Measurements from ENCODE around the gene LZIC. TPM values are rescaled to one million over a fixed set of nuclear protein-coding genes. Genes with fewer than 3 reads are reported as not detected.

Gene LZIC
- total and polyA plus RNA-seq, 9 of the 15 experiments (the other 6 are each of a cell fraction or from before 2014, with no cell fraction given), result 32.9 to 109 (median 61.7) TPM

- TF ChIP-seq BCLAF1 (IDR thresholded peaks at IDR 0.05; ENCODE audit: borderline replicate concordance in 1 of 2, control insufficient read depth in 1 of 2, low read depth in 2 of 2, low read length in 1 of 2), result no peak
- peak; percentile 50 for TF ChIP-seq CREB1 (IDR thresholded peaks at IDR 0.05)
- TF ChIP-seq CREB1 (CRISPR knock-in tag; IDR thresholded peaks at IDR 0.05), result no peak
- peak; percentile 58 for TF ChIP-seq TAF1 (IDR thresholded peaks at IDR 0.05; ENCODE audit: control insufficient read depth, extremely low read depth, insufficient read depth, low read length, severe bottlenecking)
- no peak for TF ChIP-seq NUFIP1 (IDR thresholded peaks at IDR 0.05; ENCODE audit: partially characterized antibody)
- no peak for TF ChIP-seq NEUROD1 (IDR thresholded peaks at IDR 0.05; ENCODE audit: borderline replicate concordance, low read depth, low read length, partially characterized antibody)
- TF ChIP-seq RCOR1 (IDR thresholded peaks at IDR 0.05; ENCODE audit: borderline replicate concordance in 1 of 2, low read depth in 2 of 2, low read length in 2 of 2), result peak in 1 of 2 experiments; percentile 20; a peak in 1 of 4 replicates
- no peak for TF ChIP-seq ZBTB49 (CRISPR knock-in tag; IDR thresholded peaks at IDR 0.05; ENCODE audit: borderline replicate concordance)
- TF ChIP-seq SRSF7 (optimal IDR thresholded peaks at IDR 0.05; ENCODE audit: low read depth, low read length), result no peak
- no peak for TF ChIP-seq HLTF (IDR thresholded peaks at IDR 0.05)
- TF ChIP-seq POU5F1 (IDR thresholded peaks at IDR 0.05; ENCODE audit: borderline replicate concordance, low read depth, low read length, partially characterized antibody), result no peak
- TF ChIP-seq USF2 (CRISPR knock-in tag; IDR thresholded peaks at IDR 0.05), result no peak
- no peak for TF ChIP-seq ZNF512 (tag; IDR thresholded peaks at IDR 0.05)
- TF ChIP-seq SMC3 (conservative IDR thresholded peaks at IDR 0.05; ENCODE audit: insufficient read depth, low read depth, low read length), result no peak
- TF ChIP-seq THRA (IDR thresholded peaks at IDR 0.05), result no peak; the same call in 1 of the 2 replicates
- TF ChIP-seq EHMT2 (IDR thresholded peaks at IDR 0.05), result no peak
These were observed 13.5 kb downstream of the LZIC start (continued) for GRCh38 chr1:9929431-9930385.

Data from K562 (cell line).